Measurements from ENCODE around the gene CEP170.

CEP170 gene

DNA sequence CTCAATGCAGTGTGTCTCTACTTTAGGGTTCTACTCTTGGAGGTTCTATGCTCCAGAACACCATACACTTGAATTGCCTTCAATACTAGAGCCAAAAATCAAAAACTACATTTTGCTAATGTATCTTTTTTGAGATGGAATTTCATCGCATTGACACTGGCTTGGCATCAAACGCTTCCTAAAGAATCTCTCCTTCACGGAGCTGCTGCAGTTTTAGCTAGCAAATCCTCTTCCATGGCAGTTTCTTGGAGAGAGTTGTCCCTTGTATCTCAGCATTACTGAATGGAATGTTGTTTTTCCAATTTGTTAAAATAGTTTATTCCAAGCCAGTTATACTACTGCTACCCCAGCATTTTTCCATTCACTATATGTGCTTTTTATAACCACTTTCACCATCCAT lies 18.4 kb upstream of the CEP170 start:
- H3K27ac Mint-ChIP-seq, result no peak overlapping the region
- no peaks in the 10 kb centered on the region for H3K9me3 Mint-ChIP-seq
- ATAC-seq, result no peak
- H3K27me3 Mint-ChIP-seq, result no peaks in the 10 kb centered on the region
- peaks cover 50% of the 10 kb centered on the region for H3K36me3 Mint-ChIP-seq
- no peak overlapping the region for H3K4me3 Mint-ChIP-seq
- H3K4me1 Mint-ChIP-seq, result peaks cover 24% of the 10 kb centered on the region

DNA sequence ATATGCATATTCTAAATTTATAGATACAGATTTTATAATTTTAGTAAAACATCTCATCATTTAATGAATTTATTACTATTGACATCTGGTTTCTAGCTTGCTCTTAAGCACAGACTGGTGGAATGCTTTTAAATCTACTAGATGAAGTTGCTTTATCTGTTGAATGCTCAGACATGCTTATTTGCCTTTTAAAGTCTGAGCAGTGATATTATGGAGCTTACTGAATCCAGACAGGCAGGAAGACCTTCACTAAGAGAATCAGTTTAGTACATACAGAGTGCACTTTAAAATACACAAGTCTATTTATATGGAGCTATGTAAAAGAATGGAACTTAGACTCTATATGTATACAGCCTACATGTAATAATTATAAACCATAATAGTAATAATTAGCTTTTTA lies 17.3 kb upstream of the CEP170 start:
- Mint-ChIP-seq H3K27ac (no peak overlapping the region), H3K36me3 (peaks cover 43% of the 10 kb centered on the region), H3K9me3 (no peaks in the 10 kb centered on the region), H3K4me3 (no peak overlapping the region), H3K4me1 (peaks cover 34% of the 10 kb centered on the region), H3K27me3 (no peaks in the 10 kb centered on the region)
- ATAC-seq, result no peak

DNA sequence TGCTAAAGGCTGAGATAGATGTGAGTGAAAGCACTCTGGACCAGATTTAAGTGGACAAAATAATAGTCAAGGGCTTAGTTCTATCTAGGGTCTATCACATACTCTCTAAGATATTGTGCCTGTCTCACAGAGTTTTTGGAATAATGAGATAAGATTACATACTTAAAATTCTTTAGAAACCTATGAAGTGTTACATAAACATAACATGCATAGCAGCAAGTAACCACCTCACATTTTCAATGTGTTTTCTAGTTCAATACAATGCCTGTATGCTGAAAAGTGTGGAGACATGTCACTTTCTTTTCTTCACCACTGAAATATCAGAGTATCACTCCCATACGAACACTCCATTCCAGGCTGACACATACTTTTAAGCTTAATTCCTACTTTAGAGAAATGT lies 16.9 kb upstream of the CEP170 start:
- no peaks in the 10 kb centered on the region for H3K9me3 Mint-ChIP-seq
- H3K27ac Mint-ChIP-seq, result no peak overlapping the region
- H3K4me1 Mint-ChIP-seq, result peaks cover 34% of the 10 kb centered on the region
- peaks cover 39% of the 10 kb centered on the region for H3K36me3 Mint-ChIP-seq
- H3K4me3 Mint-ChIP-seq, result no peak overlapping the region
- no peaks in the 10 kb centered on the region for H3K27me3 Mint-ChIP-seq
- ATAC-seq, result no peak

DNA sequence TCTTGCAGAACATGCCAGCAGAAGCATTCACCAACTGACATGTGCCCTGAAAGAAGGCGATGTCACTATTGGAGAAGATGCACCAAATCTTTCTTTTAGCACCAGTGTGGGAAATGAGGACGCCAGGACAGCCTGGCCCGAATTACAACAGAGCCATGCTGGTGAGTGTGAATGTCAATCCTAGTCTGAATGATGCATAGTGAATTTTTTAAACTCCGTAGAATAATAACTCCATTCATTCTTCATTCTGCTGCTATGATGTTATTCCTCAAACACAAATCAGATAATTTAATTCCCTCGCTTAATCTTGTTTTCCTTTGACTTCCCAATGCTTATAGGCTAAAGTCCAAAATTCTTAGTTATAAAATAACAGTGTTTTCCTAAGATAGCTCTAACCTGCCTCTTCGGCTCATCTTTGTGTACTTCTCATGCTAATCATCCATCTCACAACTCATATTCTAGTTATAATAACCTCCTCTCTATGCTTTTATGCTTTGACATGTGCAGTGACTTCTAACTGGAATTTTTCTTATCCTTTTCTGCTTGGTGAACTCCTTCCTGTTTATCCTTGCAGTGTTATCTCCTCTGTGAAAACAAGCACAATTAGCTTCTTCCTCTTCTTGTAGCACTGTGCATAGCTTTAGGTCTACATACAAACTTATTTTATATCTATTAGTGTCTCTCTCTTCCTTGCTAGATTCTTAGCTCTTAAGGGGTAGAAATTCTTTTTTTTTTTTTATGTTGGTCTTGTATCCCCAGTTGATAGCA lies 15.2 kb upstream of the CEP170 start:
- Mint-ChIP-seq H3K4me3 (no peak overlapping the region), H3K27ac (no peak overlapping the region), H3K4me1 (peaks cover 34% of the 10 kb centered on the region), H3K27me3 (no peaks in the 10 kb centered on the region), H3K9me3 (no peaks in the 10 kb centered on the region), H3K36me3 (peaks cover 22% of the 10 kb centered on the region)
- ATAC-seq, result no peak

DNA sequence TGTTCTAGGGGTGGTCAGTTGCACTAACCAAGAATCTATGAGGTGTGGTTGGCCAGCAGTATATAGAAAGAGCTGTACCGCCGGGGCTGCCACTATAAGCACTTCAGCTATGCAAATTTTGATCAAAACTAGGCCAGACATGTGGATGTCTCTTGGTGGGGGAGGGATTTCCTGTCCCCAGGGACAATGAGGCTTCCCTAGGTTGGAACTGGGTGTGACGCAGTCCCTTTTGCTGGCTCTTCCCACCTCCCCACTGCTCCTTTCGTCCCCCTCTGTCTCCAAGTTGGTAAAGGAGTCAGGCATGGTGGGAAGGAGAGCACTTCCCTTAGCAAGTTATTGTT lies 14.3 kb upstream of the CEP170 start:
- peak overlapping the region; percentile 56 for H3K4me3 Mint-ChIP-seq
- H3K9me3 Mint-ChIP-seq, result no peaks in the 10 kb centered on the region
- peak; percentile 73 for ATAC-seq
- H3K36me3 Mint-ChIP-seq, result peaks cover 15% of the 10 kb centered on the region
- no peaks in the 10 kb centered on the region for H3K27me3 Mint-ChIP-seq
- H3K4me1 Mint-ChIP-seq, result peaks cover 39% of the 10 kb centered on the region
- H3K27ac Mint-ChIP-seq, result peak overlapping the region; percentile 60

DNA sequence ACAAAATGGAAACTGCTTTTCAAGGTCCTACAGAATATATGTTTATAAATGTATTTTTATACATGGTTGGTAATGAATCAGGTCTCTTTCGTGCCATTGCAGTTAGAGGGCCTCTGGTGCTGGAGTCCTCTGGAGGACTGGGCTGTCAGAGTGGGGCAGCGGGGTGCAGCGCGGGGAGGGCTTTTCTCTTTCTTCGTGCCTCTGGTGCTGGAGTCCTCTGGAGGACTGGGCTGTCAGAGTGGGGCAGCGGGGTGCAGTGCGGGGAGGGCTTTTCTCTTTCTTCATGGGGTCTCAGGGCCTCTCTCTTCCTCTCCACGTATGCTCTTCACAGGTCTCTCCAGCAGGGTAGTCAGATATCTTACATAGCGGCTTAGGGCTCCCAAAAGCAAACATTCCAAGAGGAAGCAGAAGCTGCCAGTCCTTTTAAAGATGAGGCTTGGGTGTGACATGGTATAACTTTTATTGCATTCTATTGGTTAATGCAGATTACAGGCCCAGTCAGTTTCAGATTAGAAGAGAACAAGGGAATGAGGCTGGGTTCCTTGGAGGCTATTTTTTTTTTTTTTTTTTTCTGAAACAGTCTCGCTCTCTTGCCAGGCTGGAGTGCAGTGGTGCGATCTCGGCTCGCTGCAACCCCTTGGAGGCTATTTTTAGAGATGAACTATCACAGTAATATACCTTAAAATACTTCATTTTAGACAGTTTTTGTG lies 13.8 kb upstream of the CEP170 start:
- peaks cover 12% of the 10 kb centered on the region for H3K36me3 Mint-ChIP-seq
- H3K4me3 Mint-ChIP-seq, result peak overlapping the region; percentile 56
- peaks cover 44% of the 10 kb centered on the region for H3K4me1 Mint-ChIP-seq
- H3K27ac Mint-ChIP-seq, result peak overlapping the region; percentile 60
- H3K27me3 Mint-ChIP-seq, result no peaks in the 10 kb centered on the region
- no peak for ATAC-seq
- no peaks in the 10 kb centered on the region for H3K9me3 Mint-ChIP-seq

DNA sequence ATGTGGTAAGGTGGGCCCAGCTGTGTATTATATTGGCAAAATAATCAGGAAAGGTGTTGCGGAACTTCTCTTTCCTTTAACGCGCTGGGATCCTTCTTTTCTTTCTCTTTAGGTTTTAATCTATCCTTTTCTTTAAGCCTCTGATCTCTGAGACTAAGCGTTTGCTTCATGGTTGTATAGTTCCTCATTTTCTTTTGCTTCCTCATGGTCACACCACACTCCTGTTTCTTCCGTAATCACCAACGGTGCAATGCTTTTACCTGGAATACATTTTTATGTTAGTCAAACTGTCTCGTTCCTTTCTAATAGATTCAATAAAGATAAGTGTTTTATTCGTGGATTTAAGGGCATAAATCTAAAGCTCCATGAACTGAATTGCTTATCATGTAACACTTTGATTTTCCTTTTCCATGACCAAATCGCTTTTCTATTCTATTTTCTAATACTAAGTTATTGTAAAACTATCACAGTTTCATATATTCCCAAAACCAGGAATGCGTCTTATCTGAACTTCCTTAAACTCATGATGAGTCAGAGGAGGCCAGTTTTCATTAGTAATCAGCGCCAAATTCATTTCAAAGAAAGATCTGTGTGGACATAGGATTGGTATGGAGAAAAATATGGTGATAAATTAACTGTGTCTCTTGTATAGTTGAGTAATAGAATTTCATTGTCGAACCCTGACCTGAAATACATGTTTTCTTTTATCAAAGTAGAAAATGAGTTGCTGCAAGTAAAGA lies 13.0 kb upstream of the CEP170 start:
- H3K4me3 Mint-ChIP-seq, result peak overlapping the region; percentile 32
- no peak for ATAC-seq

DNA sequence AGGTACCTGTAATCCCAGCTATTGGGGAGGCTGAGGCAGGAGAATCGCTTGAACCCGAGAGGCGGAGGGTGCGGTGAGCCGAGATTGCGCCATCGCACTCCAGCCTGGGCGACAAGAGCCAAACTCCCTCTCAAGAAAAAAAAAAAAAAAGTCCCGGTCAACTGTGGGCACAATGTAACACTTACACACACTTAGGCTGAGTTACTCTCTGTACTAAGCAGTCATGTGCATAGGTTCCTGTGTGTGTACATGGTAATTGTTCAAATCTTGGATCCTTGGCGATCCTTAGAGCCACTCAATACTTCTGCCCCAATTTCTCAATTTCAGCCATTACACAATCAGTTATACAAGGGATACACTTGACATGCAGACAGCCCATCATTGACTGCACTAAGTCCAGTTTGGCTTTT lies 12.4 kb upstream of the CEP170 start:
- H3K4me3 Mint-ChIP-seq, result no peak overlapping the region
- no peak for ATAC-seq
- peak overlapping the region; percentile 60 for H3K27ac Mint-ChIP-seq
- H3K36me3 Mint-ChIP-seq, result peaks cover 9% of the 10 kb centered on the region
- H3K4me1 Mint-ChIP-seq, result peaks cover 47% of the 10 kb centered on the region
- H3K9me3 Mint-ChIP-seq, result no peaks in the 10 kb centered on the region
- no peaks in the 10 kb centered on the region for H3K27me3 Mint-ChIP-seq

More for the DNA sequence above, 13.0 kb upstream of the CEP170 start:
- Mint-ChIP-seq H3K4me1 (peaks cover 47% of the 10 kb centered on the region), H3K27me3 (no peaks in the 10 kb centered on the region), H3K27ac (peak overlapping the region; percentile 60), H3K36me3 (peaks cover 9% of the 10 kb centered on the region), H3K9me3 (no peaks in the 10 kb centered on the region)

DNA sequence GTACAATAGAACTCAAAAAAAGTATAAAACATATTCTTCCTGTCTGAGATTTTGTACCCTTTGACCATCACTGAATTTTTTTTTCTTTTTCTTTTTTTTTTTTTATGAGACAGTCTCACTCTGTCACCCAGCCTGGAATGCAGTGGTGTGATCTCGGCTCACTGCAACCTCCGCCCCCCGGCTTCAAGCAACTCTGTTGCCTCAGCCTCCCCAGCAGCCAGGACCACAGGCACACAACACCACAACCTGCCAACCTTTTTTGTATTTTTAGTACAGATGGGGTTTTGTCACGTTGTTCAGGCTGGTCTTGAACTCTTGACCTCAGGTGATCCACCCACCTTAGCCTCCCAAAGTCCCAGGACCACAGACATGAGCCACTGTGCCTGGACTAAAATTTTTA lies 11.2 kb upstream of the CEP170 start:
- ATAC-seq, result no peak
- Mint-ChIP-seq H3K36me3 (peaks cover 11% of the 10 kb centered on the region), H3K27ac (no peak overlapping the region), H3K27me3 (no peaks in the 10 kb centered on the region), H3K4me1 (peaks cover 49% of the 10 kb centered on the region), H3K9me3 (no peaks in the 10 kb centered on the region), H3K4me3 (no peak overlapping the region)

DNA sequence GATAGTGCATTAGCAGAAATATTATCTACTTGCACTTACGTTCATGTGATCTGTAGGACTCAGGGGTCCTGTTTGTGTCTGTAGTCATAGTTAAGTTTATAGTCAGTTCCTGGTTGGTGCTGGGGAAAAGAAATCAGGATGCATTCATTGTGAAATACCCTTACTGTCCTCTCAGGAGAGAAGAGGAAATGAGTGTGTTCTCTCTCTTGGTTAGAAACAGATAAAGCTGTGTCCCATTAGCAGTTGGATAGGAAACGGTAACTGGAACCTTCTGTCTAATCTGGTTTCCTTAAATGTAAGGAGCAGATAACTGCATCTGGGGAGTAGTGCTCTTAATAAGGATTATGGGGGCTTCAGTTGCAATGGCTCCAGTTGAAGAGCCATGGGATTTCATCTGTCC lies 9.6 kb upstream of the CEP170 start:
- Mint-ChIP-seq H3K36me3 (peaks cover 11% of the 10 kb centered on the region), H3K4me1 (peaks cover 42% of the 10 kb centered on the region), H3K27me3 (no peaks in the 10 kb centered on the region), H3K9me3 (no peaks in the 10 kb centered on the region), H3K27ac (no peak overlapping the region), H3K4me3 (no peak overlapping the region)
- ATAC-seq, result no peak

DNA sequence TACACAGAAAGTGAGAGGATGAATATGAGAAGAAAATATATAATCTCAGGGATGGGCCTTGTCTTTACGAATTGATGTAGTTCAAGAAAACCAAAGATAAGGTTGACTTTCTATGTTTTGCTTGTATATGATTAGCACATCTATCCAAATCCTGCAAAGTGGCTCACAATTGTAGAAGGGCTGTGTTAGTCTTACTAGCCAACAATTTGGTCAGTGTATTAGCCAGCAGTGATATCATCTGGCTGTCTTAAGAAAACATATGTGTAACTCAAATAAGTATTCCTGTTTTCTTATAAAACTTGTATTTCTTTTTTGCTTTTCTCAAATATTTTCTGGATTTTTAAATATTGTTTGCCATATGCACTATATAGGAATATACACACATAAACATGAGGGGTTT lies 6.3 kb upstream of the CEP170 start:
- H3K4me1 Mint-ChIP-seq, result peaks cover 20% of the 10 kb centered on the region
- H3K9me3 Mint-ChIP-seq, result no peaks in the 10 kb centered on the region
- no peaks in the 10 kb centered on the region for H3K27me3 Mint-ChIP-seq
- H3K4me3 Mint-ChIP-seq, result no peak overlapping the region
- ATAC-seq, result no peak
- no peak overlapping the region for H3K27ac Mint-ChIP-seq
- H3K36me3 Mint-ChIP-seq, result peaks cover 11% of the 10 kb centered on the region

DNA sequence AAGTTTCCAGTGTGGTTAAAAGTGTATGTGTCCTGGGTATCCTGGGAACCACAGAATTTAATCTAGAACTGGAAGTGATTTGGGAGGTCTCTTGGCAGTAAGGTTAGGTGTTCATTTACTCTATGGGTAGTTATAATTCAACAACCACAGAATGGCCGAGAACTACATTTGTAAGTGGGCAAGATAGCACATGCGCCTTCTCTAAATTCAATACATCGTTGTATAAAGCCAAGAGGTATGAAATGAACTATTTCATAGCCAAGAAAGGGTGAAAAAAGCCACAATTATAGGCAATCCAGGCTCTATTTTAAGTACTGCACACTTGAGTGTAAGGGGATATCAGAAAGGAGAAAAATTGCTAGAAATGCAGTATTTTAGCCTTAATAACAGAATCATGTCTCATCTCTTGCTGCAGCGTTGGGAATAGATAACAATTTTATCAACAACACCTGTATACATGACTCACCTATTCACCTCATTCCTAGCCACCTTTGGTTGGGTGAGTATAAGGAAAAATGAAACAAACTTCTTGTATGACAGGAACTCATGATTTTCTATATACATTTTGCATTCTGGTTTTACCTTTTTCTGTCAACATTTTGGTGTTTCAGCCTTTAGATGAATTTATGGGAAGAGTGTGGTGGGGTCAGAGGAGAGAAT lies 5.3 kb upstream of the CEP170 start:
- no peak for ATAC-seq
- Mint-ChIP-seq H3K27me3 (no peaks in the 10 kb centered on the region), H3K9me3 (no peaks in the 10 kb centered on the region), H3K4me1 (peaks cover 20% of the 10 kb centered on the region), H3K4me3 (no peak overlapping the region), H3K36me3 (peaks cover 11% of the 10 kb centered on the region), H3K27ac (no peak overlapping the region)

DNA sequence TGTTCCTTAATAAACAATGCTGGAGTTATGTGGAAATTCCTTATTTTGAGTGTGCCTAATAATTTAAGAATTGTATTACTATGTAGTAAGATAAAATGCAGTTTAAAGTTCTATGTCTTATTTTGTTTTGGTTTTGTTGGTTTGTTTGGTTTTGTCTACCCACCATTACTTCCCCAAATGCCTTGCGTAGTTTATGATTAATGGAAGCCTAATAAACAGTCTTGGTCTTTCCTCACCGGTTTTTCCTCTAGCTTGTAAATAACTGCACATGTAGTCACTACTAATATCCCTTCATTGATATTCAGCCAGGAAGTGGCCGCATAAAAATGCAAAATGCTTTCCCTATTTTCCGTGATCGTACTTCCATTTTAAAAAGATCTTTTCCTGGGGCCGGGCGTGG lies 3.6 kb upstream of the CEP170 start:
- H3K4me3 Mint-ChIP-seq, result no peak overlapping the region
- H3K9me3 Mint-ChIP-seq, result no peaks in the 10 kb centered on the region
- H3K27me3 Mint-ChIP-seq, result no peaks in the 10 kb centered on the region
- no peak overlapping the region for H3K27ac Mint-ChIP-seq
- ATAC-seq, result no peak
- peaks cover 10% of the 10 kb centered on the region for H3K4me1 Mint-ChIP-seq
- H3K36me3 Mint-ChIP-seq, result peaks cover 11% of the 10 kb centered on the region

DNA sequence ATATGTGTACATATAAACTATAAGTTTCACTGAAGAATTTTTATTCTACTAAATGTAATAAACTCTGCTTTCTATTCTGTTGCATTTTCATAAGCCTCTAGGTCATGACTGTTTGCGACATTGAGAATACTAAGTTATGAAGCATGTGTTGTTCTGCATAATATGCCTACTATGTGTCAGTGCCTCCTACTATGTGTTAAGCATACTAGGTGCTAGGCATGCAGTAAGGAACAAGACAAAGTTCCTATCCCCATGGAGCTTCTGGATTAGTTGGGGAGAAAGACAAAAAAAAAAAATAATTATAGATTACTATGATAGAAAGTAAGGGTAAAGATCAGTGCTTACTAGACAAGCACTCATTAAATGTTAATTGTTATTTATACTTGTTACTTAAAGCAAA lies 2.1 kb upstream of the CEP170 start:
- no peaks in the 10 kb centered on the region for H3K27me3 Mint-ChIP-seq
- H3K27ac Mint-ChIP-seq, result no peak overlapping the region
- peaks cover 11% of the 10 kb centered on the region for H3K36me3 Mint-ChIP-seq
- H3K4me1 Mint-ChIP-seq, result peaks cover 16% of the 10 kb centered on the region
- H3K4me3 Mint-ChIP-seq, result no peak overlapping the region
- ATAC-seq, result no peak
- no peaks in the 10 kb centered on the region for H3K9me3 Mint-ChIP-seq

DNA sequence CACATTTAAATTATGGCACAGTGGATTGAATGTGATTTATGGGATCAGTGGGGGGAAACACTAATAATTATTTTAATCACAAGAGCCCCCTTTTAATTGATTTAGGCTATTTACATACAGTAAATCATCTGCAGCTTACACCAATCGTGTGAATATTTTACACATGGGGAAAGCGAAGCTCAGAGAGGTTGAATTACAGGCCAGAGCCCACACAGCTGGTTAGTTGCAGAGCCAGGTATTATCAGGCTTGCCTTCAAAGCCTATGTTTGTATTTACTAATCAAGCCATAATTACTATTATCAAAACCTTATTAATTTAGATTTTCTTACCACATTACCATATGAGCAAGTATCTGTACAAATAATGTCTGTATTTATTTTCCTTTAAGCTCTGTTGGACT lies 1.5 kb upstream of the CEP170 start:
- Mint-ChIP-seq H3K27me3 (no peaks in the 10 kb centered on the region), H3K4me3 (peak overlapping the region; percentile 98), H3K4me1 (peaks cover 16% of the 10 kb centered on the region), H3K9me3 (no peaks in the 10 kb centered on the region), H3K27ac (peak overlapping the region; percentile 98), H3K36me3 (peaks cover 11% of the 10 kb centered on the region)
- no peak for ATAC-seq

All from stimulated activated memory B cell treated with anti-CD40 and anti-IgM and Interleukin-4, amounts not matched to agents 10 μg/mL and 1 μg/mL and 100 μg/mL, for 72 hours (primary cell).